ENCODE results near the gene CEP89.

DNA sequence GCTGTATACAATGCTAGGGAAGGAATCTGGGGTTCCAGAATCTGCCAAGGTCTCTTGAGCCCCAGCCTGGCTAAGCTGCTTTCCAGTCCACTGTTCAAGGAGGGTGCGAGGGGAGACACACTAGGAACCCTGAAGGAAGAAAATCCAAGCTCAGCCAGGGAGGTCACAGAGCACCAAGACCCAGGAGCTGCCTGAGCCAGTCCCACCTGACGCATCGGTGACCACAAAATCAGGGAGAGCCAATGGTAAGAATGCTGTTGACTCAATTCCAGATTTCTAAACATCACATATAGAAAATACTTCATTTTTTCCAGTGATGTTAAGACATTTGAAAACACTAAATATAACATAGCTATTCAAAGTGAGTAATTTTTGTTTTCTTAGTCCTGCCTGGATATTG lies 50.1 kb downstream of the CEP89 start:
- TF ChIP-seq POLR2AphosphoS5 (IDR thresholded peaks at IDR 0.05; ENCODE audit: low read depth, low read length) (no peak), SP1 (IDR thresholded peaks at IDR 0.05; ENCODE audit: low read depth) (no peak), ELF1 (IDR thresholded peaks at IDR 0.05; ENCODE audit: borderline replicate concordance, low read depth) (no peak), YY1 (IDR thresholded peaks at IDR 0.05; ENCODE audit: extremely low read depth, insufficient replicate concordance, low read depth, low read length) (no peak), POLR2A (IDR thresholded peaks at IDR 0.05; ENCODE audit: borderline replicate concordance, extremely low read depth, insufficient read depth, insufficient read length) (no peak), EZH2phosphoT487 (IDR thresholded peaks at IDR 0.05; ENCODE audit: borderline replicate concordance) (no peak)
- TF ChIP-seq, protein P1, sequence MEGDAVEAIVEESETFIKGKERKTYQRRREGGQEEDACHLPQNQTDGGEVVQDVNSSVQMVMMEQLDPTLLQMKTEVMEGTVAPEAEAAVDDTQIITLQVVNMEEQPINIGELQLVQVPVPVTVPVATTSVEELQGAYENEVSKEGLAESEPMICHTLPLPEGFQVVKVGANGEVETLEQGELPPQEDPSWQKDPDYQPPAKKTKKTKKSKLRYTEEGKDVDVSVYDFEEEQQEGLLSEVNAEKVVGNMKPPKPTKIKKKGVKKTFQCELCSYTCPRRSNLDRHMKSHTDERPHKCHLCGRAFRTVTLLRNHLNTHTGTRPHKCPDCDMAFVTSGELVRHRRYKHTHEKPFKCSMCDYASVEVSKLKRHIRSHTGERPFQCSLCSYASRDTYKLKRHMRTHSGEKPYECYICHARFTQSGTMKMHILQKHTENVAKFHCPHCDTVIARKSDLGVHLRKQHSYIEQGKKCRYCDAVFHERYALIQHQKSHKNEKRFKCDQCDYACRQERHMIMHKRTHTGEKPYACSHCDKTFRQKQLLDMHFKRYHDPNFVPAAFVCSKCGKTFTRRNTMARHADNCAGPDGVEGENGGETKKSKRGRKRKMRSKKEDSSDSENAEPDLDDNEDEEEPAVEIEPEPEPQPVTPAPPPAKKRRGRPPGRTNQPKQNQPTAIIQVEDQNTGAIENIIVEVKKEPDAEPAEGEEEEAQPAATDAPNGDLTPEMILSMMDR (IDR thresholded peaks at IDR 0.05 in 2 of 3, conservative IDR thresholded peaks at IDR 0.05 in 1 of 3; ENCODE audit: borderline replicate concordance in 1 of 3, insufficient read depth in 1 of 3, low read depth in 2 of 3, low read length in 2 of 3), result no peak

Data from HCT116 (cell line).